HG03025 (cell line): Measurements from ENCODE around the gene GIPC1.

Experiments
- ATAC-seq: cut with Tn5 transposase; IDR thresholded peaks from one replicate; pipeline ENCODE4 v1.9.1; 2021; ENCODE audit warnings: mild to moderate bottlenecking, moderate library complexity; ENCODE audit not compliant: unreplicated experiment, low FRiP score

The GIPC1 gene

GRCh38 chr19:14439014-14439413 is 56.9 kb downstream of the GIPC1 start:
- ATAC-seq: no peak

- ATAC-seq: no peak
Observed at GRCh38 chr19:14437578-14438140, 58.3 kb downstream of the GIPC1 start.

- no peak for ATAC-seq
Observed at GRCh38 chr19:14435320-14436050, 60.4 kb downstream of the GIPC1 start.

GRCh38 chr19:14434543-14435319 is 61.2 kb downstream of the GIPC1 start:
- no peak for ATAC-seq

GRCh38 chr19:14433554-14434501 is 62.1 kb downstream of the GIPC1 start:
- no peak for ATAC-seq

GRCh38 chr19:14432791-14433553 is 63.0 kb downstream of the GIPC1 start, which contains the start of gene PKN1:
Gene PKN1 (plus strand): TSS chr19:14433306. CDS start chr19:14433522, 216 bp downstream.
- ATAC-seq: no peak

GRCh38 chr19:14430712-14431111 is 65.2 kb downstream of the GIPC1 start:
- no peak for ATAC-seq

- no peak for ATAC-seq
Observed at GRCh38 chr19:14428882-14429416, 67.0 kb downstream of the GIPC1 start.
